Endometrial microvascular endothelial cells (primary cell): ENCODE measurements around the gene SAMD3. TPM values are rescaled to one million over a fixed set of nuclear protein-coding genes. Genes with fewer than 3 reads are reported as not detected.
"Not testable (repeated sequence)": the region's sequence is repeated elsewhere in the genome, so short reads cannot be mapped to it uniquely, and the experiment has no call there.

ENCODE experiments used
- in situ Hi-C: cut with HindIII; loops from 2 replicates; pipeline ENCODE4 v1.10.0; 2017; ENCODE audit warnings: low sequenced_read_pairs, low pct_unique_long_range_greater_than_20kb; ENCODE audit errors: inconsistent ontology term
- total RNA-seq: library from RNA; depleted of rRNA; stranded (reverse); fragments of >200 nt; gene quantifications from one replicate; pipeline ENCODE4 v1.2.3, GENCODE V29; 2015; ENCODE audit errors: inconsistent ontology term

The SAMD3 gene
- total RNA-seq, 1 donor from 2014 or later, result not detected

- in situ Hi-C loops, result no loop called here
These were observed 6.1 kb downstream of the SAMD3 start for GRCh38 chr6:130216620-130217019.

- in situ Hi-C loops, result no loop called here
These were observed 7.2 kb downstream of the SAMD3 start for GRCh38 chr6:130215526-130215925.

GRCh38 chr6:130212215-130212874 is 10.4 kb downstream of the SAMD3 start:
- in situ Hi-C loops, result no loop called here

GRCh38 chr6:130211691-130212090 is 11.1 kb downstream of the SAMD3 start:
- in situ Hi-C loops, result no loop called here

GRCh38 chr6:130207979-130208649 is 14.6 kb downstream of the SAMD3 start:
- in situ Hi-C loops, result no loop called here

GRCh38 chr6:130206479-130206878 is 16.3 kb downstream of the SAMD3 start:
- in situ Hi-C loops, result no loop called here

GRCh38 chr6:130204322-130204721 is 18.4 kb downstream of the SAMD3 start:
- in situ Hi-C loops, result no loop called here

- in situ Hi-C loops, result no loop called here
These were observed 19.4 kb downstream of the SAMD3 start for GRCh38 chr6:130203370-130203769.

- in situ Hi-C loops, result no loop called here
These were observed 20.0 kb downstream of the SAMD3 start for GRCh38 chr6:130202782-130203181.

GRCh38 chr6:130200020-130200419 is 22.7 kb downstream of the SAMD3 start:
- in situ Hi-C loops, result no loop called here

GRCh38 chr6:130198483-130199035 is 24.2 kb downstream of the SAMD3 start:
- in situ Hi-C loops, result no loop called here

- in situ Hi-C loops, result not testable (repeated sequence)
These were observed 24.8 kb downstream of the SAMD3 start for GRCh38 chr6:130197816-130198482.

- in situ Hi-C loops, result not testable (repeated sequence)
These were observed 28.3 kb downstream of the SAMD3 start for GRCh38 chr6:130194434-130194833.

GRCh38 chr6:130190701-130191690 is 31.8 kb downstream of the SAMD3 start:
- in situ Hi-C loops, result no loop called here

- in situ Hi-C loops, result no loop called here
These were observed 33.0 kb downstream of the SAMD3 start for GRCh38 chr6:130189531-130190397.

- in situ Hi-C loops, result no loop called here
These were observed 34.4 kb downstream of the SAMD3 start for GRCh38 chr6:130188207-130188899.
